Measurements from ENCODE around the gene GNB1. TPM values are rescaled to one million over a fixed set of nuclear protein-coding genes. Genes with fewer than 3 reads are reported as not detected.
A peak's percentile ranks its signal among the peaks of the same experiment; 100 is the strongest.

The GNB1 gene
- total RNA-seq, 1 donor from 2014 or later = 474 TPM

GRCh38 chr1:1832820-1833219, 58.1 kb downstream of the GNB1 start:
- H3K36me3 Mint-ChIP-seq (ENCODE audit: low read depth) = peaks cover 15% of the 10 kb centered on the region
- TF ChIP-seq CTCF (conservative IDR thresholded peaks at IDR 0.05) = no peak

DNA sequence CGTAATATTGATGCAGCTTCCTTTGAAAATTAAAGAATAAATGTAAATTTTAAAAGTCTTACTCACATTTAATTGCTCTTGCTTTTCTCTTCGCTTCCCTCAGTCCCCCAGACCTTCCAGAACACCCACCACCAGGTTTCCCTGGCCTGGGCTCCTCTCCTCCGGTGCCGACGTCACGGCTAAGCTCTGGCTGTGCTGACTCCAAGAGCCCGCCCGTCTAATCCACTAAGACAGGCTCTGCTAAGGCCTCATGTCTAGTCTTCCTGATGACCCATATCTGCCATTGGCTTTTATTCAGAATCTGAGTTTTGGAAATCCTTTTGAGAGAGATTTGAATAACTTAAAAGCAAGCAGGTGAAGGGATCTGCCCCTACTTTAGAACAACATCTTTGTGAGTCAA, 58.7 kb downstream of the GNB1 start:
- no peak for DNase-seq (ENCODE audit: low read depth, low spot score)
- H3K27me3 Mint-ChIP-seq (ENCODE audit: low read depth) = no peaks in the 10 kb centered on the region
- H3K4me1 Mint-ChIP-seq = peaks cover 38% of the 10 kb centered on the region
- TF ChIP-seq CTCF (conservative IDR thresholded peaks at IDR 0.05) = no peak
- peak overlapping the region; percentile 93 for H3K27ac Mint-ChIP-seq (ENCODE audit: unreplicated experiment)
- peak overlapping the region; percentile 45 for H3K4me3 Mint-ChIP-seq
- peaks cover 15% of the 10 kb centered on the region for H3K36me3 Mint-ChIP-seq (ENCODE audit: low read depth)
- H3K9me3 Mint-ChIP-seq = no peaks in the 10 kb centered on the region

More at GRCh38 chr1:1832820-1833219, 58.1 kb downstream of the GNB1 start:
- no peak for DNase-seq (ENCODE audit: low read depth, low spot score)
- peak overlapping the region; percentile 94 for H3K27ac Mint-ChIP-seq (ENCODE audit: unreplicated experiment)
- peak overlapping the region; percentile 12 for H3K4me3 Mint-ChIP-seq
- H3K27me3 Mint-ChIP-seq (ENCODE audit: low read depth) = no peaks in the 10 kb centered on the region
- H3K4me1 Mint-ChIP-seq = peaks cover 32% of the 10 kb centered on the region
- no peaks in the 10 kb centered on the region for H3K9me3 Mint-ChIP-seq

DNA sequence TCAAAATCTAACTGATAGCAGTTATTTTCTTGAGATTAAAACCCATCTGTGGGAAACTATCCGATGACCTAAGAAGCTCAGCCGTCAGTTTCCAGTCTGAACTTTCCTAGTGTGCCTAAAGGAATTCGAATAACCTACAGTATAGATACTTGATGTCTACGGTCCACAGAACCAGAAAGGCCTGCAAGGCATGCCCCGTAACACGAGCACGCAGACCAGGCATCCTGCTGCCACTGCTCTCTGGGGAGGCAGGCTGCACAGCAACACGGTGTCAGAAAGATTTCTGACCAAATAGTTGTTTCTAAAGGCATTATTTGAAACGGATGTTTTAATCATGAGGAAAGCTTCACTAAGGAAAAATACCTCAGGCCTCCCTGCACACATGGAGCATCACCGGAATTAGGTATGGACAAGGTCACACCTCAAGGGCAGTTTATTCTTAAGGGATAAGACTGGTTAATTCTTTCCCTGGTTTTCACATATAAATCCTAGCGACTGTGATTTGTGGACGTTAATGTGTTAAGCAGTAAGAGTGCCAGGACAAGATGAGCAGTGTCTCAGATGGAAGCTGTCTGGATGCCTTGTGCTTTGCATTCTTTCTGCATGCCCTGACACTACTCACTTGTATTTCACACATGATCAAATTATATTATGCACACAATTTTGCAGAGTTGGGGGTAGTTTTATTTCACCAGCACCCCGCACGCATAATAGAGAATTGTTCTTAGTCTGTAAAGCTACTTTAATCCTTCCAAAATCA, 63.6 kb downstream of the GNB1 start:
- no peaks in the 10 kb centered on the region for H3K27me3 Mint-ChIP-seq (ENCODE audit: low read depth)
- DNase-seq (ENCODE audit: low read depth, low spot score) = no peak
- no peak overlapping the region for H3K4me3 Mint-ChIP-seq
- H3K36me3 Mint-ChIP-seq (ENCODE audit: low read depth) = peaks cover 12% of the 10 kb centered on the region
- no peak for TF ChIP-seq CTCF (conservative IDR thresholded peaks at IDR 0.05)
- H3K27ac Mint-ChIP-seq (ENCODE audit: unreplicated experiment) = no peak overlapping the region
- no peaks in the 10 kb centered on the region for H3K9me3 Mint-ChIP-seq
- peaks cover 21% of the 10 kb centered on the region for H3K4me1 Mint-ChIP-seq

- H3K27ac Mint-ChIP-seq (ENCODE audit: unreplicated experiment) = no peak overlapping the region
Observed at GRCh38 chr1:1826356-1827088, 64.4 kb downstream of the GNB1 start.

DNA sequence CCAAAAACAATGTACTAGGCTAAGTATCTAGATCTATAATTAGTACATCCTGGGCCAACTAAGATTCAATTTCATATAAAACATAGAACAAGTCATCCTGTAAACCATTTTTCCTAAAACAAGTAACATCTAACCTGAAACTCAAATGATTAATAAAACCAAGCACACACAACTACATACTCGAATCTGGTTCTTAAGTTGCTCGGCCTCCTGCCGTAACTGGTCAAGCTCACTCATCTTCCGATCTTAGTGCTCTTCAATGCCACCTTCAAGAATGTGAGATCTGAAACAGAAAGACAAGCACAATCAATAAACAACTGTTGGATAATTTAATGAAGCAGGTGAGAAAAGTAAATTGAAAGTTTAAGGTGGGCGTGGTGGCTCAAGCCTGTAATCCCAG, 65.7 kb downstream of the GNB1 start:
- DNase-seq (ENCODE audit: low read depth, low spot score) = no peak
- peaks cover 21% of the 10 kb centered on the region for H3K4me1 Mint-ChIP-seq
- H3K4me3 Mint-ChIP-seq = peak overlapping the region; percentile 28
- no peaks in the 10 kb centered on the region for H3K9me3 Mint-ChIP-seq
- no peak for TF ChIP-seq CTCF (conservative IDR thresholded peaks at IDR 0.05)
- H3K36me3 Mint-ChIP-seq (ENCODE audit: low read depth) = peaks cover 13% of the 10 kb centered on the region
- H3K27ac Mint-ChIP-seq (ENCODE audit: unreplicated experiment) = no peak overlapping the region
- H3K27me3 Mint-ChIP-seq (ENCODE audit: low read depth) = no peaks in the 10 kb centered on the region

More at GRCh38 chr1:1826356-1827088, 64.4 kb downstream of the GNB1 start:
- no peak for TF ChIP-seq CTCF (conservative IDR thresholded peaks at IDR 0.05)
- H3K9me3 Mint-ChIP-seq = no peaks in the 10 kb centered on the region
- H3K36me3 Mint-ChIP-seq (ENCODE audit: low read depth) = peaks cover 10% of the 10 kb centered on the region
- H3K27me3 Mint-ChIP-seq (ENCODE audit: low read depth) = no peaks in the 10 kb centered on the region
- peaks cover 21% of the 10 kb centered on the region for H3K4me1 Mint-ChIP-seq
- DNase-seq (ENCODE audit: low read depth, low spot score) = no peak
- H3K4me3 Mint-ChIP-seq = no peak overlapping the region
